SJSA1 (cell line): Measurements from ENCODE around the gene UBN1. TPM values are rescaled to one million over a fixed set of nuclear protein-coding genes. Genes with fewer than 3 reads are reported as not detected.

Source experiments
- DNase-seq, 2 experiments: peaks; one replicate each; pipeline ENCODE4 v3.0.0-alpha.2; 2015 to 2020; ENCODE audit warnings: low spot score in 2 of 2, low read depth in 1 of 2
- H3K27ac ChIP-seq: fragments of 250-450 bp; sonication (Bioruptor Pico); 2 replicates; pipeline ENCODE4 v1.5.1; 2020; ENCODE audit warnings: mild to moderate bottlenecking, moderate library complexity
- H3K27me3 ChIP-seq: fragments of 250-450 bp; sonication (Bioruptor Pico); replicated peaks from 2 replicates; pipeline ENCODE4 v1.5.1; 2020; ENCODE audit warnings: mild to moderate bottlenecking, moderate library complexity
- H3K36me3 ChIP-seq: fragments of 250-450 bp; sonication (Bioruptor Pico); 2 replicates; pipeline ENCODE4 v1.5.1; 2020; ENCODE audit warnings: mild to moderate bottlenecking
- H3K4me1 ChIP-seq: fragments of 250-450 bp; sonication (Bioruptor Pico); replicated peaks from 2 replicates; pipeline ENCODE4 v1.6.1; 2021; ENCODE audit warnings: mild to moderate bottlenecking
- H3K4me3 ChIP-seq: fragments of 250-450 bp; sonication (Bioruptor Pico); 2 replicates; pipeline ENCODE4 v1.5.1; 2020; ENCODE audit warnings: mild to moderate bottlenecking
- H3K9me3 ChIP-seq: fragments of 250-450 bp; sonication (Bioruptor Pico); replicated peaks from 2 replicates; pipeline ENCODE4 v1.5.1; 2020; ENCODE audit warnings: mild to moderate bottlenecking
- total RNA-seq: library from RNA; depleted of rRNA; stranded (reverse); fragments of >200 nt; shearing (Covaris generic); gene quantifications from 2 replicates; pipeline ENCODE4 v1.2.3, GENCODE V29; 2014

Gene UBN1
- total RNA-seq, 1 experiment from 2014 or later = 30.8 TPM

- peaks cover 93% of the 10 kb centered on the region for H3K36me3 ChIP-seq
- no peak for DNase-seq
- H3K9me3 ChIP-seq = no peaks in the 10 kb centered on the region; the same call in 1 of the 2 replicates
- no peak overlapping the region for H3K4me3 ChIP-seq
- H3K4me1 ChIP-seq = peaks cover 5% of the 10 kb centered on the region
- H3K27ac ChIP-seq = no peak overlapping the region
- no peaks in the 10 kb centered on the region for H3K27me3 ChIP-seq
Measured at GRCh38 chr16:4877380-4877685, 30.1 kb downstream of the UBN1 start.

- no peak overlapping the region for H3K4me3 ChIP-seq
- H3K27ac ChIP-seq = no peak overlapping the region
- no peaks in the 10 kb centered on the region for H3K27me3 ChIP-seq
- peaks cover 93% of the 10 kb centered on the region for H3K36me3 ChIP-seq
- DNase-seq = no peak
- H3K4me1 ChIP-seq = peaks cover 9% of the 10 kb centered on the region
- no peaks in the 10 kb centered on the region; the same call in 1 of the 2 replicates for H3K9me3 ChIP-seq
Measured at GRCh38 chr16:4879049-4879448, 31.8 kb downstream of the UBN1 start.

GRCh38 chr16:4880006-4880580 lies 32.8 kb downstream of the UBN1 start:
- Histone ChIP-seq H3K27me3 (no peaks in the 10 kb centered on the region), H3K4me1 (peaks cover 9% of the 10 kb centered on the region), H3K9me3 (no peaks in the 10 kb centered on the region; the same call in 1 of the 2 replicates), H3K27ac (no peak overlapping the region), H3K36me3 (peaks cover 93% of the 10 kb centered on the region), H3K4me3 (no peak overlapping the region)
- DNase-seq = no peak

GRCh38 chr16:4882000-4882632 lies 34.8 kb downstream of the UBN1 start:
- Histone ChIP-seq H3K4me1 (peaks cover 9% of the 10 kb centered on the region), H3K27ac (no peak overlapping the region), H3K4me3 (no peak overlapping the region), H3K27me3 (no peaks in the 10 kb centered on the region), H3K9me3 (no peaks in the 10 kb centered on the region), H3K36me3 (peaks cover 96% of the 10 kb centered on the region)
- DNase-seq = no peak

GRCh38 chr16:4882633-4883285 lies 35.5 kb downstream of the UBN1 start:
- Histone ChIP-seq H3K4me3 (no peak overlapping the region), H3K27me3 (no peaks in the 10 kb centered on the region), H3K27ac (no peak overlapping the region), H3K4me1 (peaks cover 9% of the 10 kb centered on the region), H3K9me3 (no peaks in the 10 kb centered on the region), H3K36me3 (peaks cover 96% of the 10 kb centered on the region)
- DNase-seq = peak in 1 of 2 experiments; percentile 20

- Histone ChIP-seq H3K4me1 (peaks cover 9% of the 10 kb centered on the region), H3K36me3 (peaks cover 91% of the 10 kb centered on the region)
Measured at GRCh38 chr16:4883501-4883900, 36.2 kb downstream of the UBN1 start.

GRCh38 chr16:4884209-4884608 lies 36.9 kb downstream of the UBN1 start:
- H3K36me3 ChIP-seq = peaks cover 84% of the 10 kb centered on the region
- peaks cover 9% of the 10 kb centered on the region for H3K4me1 ChIP-seq
- H3K27ac ChIP-seq = no peak overlapping the region
- no peaks in the 10 kb centered on the region for H3K27me3 ChIP-seq
- H3K9me3 ChIP-seq = no peaks in the 10 kb centered on the region
- H3K4me3 ChIP-seq = no peak overlapping the region
- DNase-seq = no peak

More at GRCh38 chr16:4883501-4883900, 36.2 kb downstream of the UBN1 start:
- DNase-seq = no peak
- H3K4me3 ChIP-seq = no peak overlapping the region
- no peaks in the 10 kb centered on the region for H3K27me3 ChIP-seq
- no peaks in the 10 kb centered on the region for H3K9me3 ChIP-seq
- H3K27ac ChIP-seq = no peak overlapping the region

GRCh38 chr16:4884972-4885874 lies 37.9 kb downstream of the UBN1 start:
- peaks cover 74% of the 10 kb centered on the region for H3K36me3 ChIP-seq
- DNase-seq = no peak
- H3K27me3 ChIP-seq = no peaks in the 10 kb centered on the region
- H3K9me3 ChIP-seq = no peaks in the 10 kb centered on the region
- H3K4me3 ChIP-seq = no peak overlapping the region
- no peak overlapping the region for H3K27ac ChIP-seq
- H3K4me1 ChIP-seq = peaks cover 9% of the 10 kb centered on the region

- no peaks in the 10 kb centered on the region for H3K9me3 ChIP-seq
- H3K36me3 ChIP-seq = peaks cover 64% of the 10 kb centered on the region
- H3K27ac ChIP-seq = no peak overlapping the region
- H3K4me3 ChIP-seq = no peak overlapping the region
- no peaks in the 10 kb centered on the region for H3K27me3 ChIP-seq
- no peak for DNase-seq
- peaks cover 9% of the 10 kb centered on the region for H3K4me1 ChIP-seq
Measured at GRCh38 chr16:4886151-4886550, 38.9 kb downstream of the UBN1 start.

GRCh38 chr16:4888428-4889135 lies 41.3 kb downstream of the UBN1 start:
- no peak overlapping the region for H3K4me3 ChIP-seq
- DNase-seq = no peak
- no peaks in the 10 kb centered on the region for H3K9me3 ChIP-seq
- H3K27me3 ChIP-seq = no peaks in the 10 kb centered on the region
- peaks cover 43% of the 10 kb centered on the region for H3K36me3 ChIP-seq
- H3K27ac ChIP-seq = no peak overlapping the region
- H3K4me1 ChIP-seq = no peaks in the 10 kb centered on the region; the same call in 1 of the 2 replicates

- H3K27ac ChIP-seq = no peak overlapping the region
- no peaks in the 10 kb centered on the region for H3K27me3 ChIP-seq
- H3K4me3 ChIP-seq = no peak overlapping the region
- no peaks in the 10 kb centered on the region for H3K9me3 ChIP-seq
- DNase-seq = no peak
- peaks cover 28% of the 10 kb centered on the region for H3K36me3 ChIP-seq
- H3K4me1 ChIP-seq = no peaks in the 10 kb centered on the region; the same call in 1 of the 2 replicates
Measured at GRCh38 chr16:4890026-4890425, 42.7 kb downstream of the UBN1 start.

- Histone ChIP-seq H3K4me1 (no peaks in the 10 kb centered on the region; the same call in 1 of the 2 replicates), H3K36me3 (peaks cover 22% of the 10 kb centered on the region), H3K27ac (no peak overlapping the region), H3K4me3 (no peak overlapping the region), H3K27me3 (no peaks in the 10 kb centered on the region), H3K9me3 (no peaks in the 10 kb centered on the region)
- no peak for DNase-seq
Measured at GRCh38 chr16:4890686-4891085, 43.4 kb downstream of the UBN1 start.
